GM04504 (cell line): ENCODE data around the gene KRT8.
A peak's percentile ranks its signal among the peaks of the same experiment; 100 is the strongest.
"Not testable (repeated sequence)": the region's sequence is repeated elsewhere in the genome, so short reads cannot be mapped to it uniquely, and the experiment has no call there.

ENCODE experiments used
- DNase-seq: peaks from one replicate; pipeline ENCODE4 v3.0.0-alpha.2; 2012; ENCODE audit warnings: low read depth

The KRT8 gene

GRCh38 chr12:52904509-52905300, at the start of gene KRT8:
Gene KRT8, minus strand, starts transcription at chr12:52905076. Its CDS starts 95 bp downstream, at chr12:52904981.
- DNase-seq, result not testable (repeated sequence)

GRCh38 chr12:52953181-52953841, 48.4 kb upstream of the KRT8 start:
- DNase-seq, result no peak

GRCh38 chr12:52952076-52952801, 47.4 kb upstream of the KRT8 start:
- no peak for DNase-seq

GRCh38 chr12:52951640-52952039, 46.8 kb upstream of the KRT8 start:
- DNase-seq, result no peak

- no peak for DNase-seq
These were observed 46.2 kb upstream of the KRT8 start for GRCh38 chr12:52951126-52951525.

- DNase-seq, result no peak
These were observed 45.7 kb upstream of the KRT8 start for GRCh38 chr12:52950553-52950952.

GRCh38 chr12:52949413-52950331, 44.8 kb upstream of the KRT8 start:
- DNase-seq, result peak; percentile 42

- DNase-seq, result no peak
These were observed 43.0 kb upstream of the KRT8 start for GRCh38 chr12:52947738-52948423.

- DNase-seq, result no peak
These were observed 42.1 kb upstream of the KRT8 start for GRCh38 chr12:52946797-52947547.

GRCh38 chr12:52946334-52946733, 41.5 kb upstream of the KRT8 start:
- DNase-seq, result no peak

GRCh38 chr12:52945389-52946232, 40.7 kb upstream of the KRT8 start:
- no peak for DNase-seq

- DNase-seq, result no peak
These were observed 40.0 kb upstream of the KRT8 start for GRCh38 chr12:52944683-52945388.

GRCh38 chr12:52942901-52943181, 38.0 kb upstream of the KRT8 start:
- DNase-seq, result no peak

- no peak for DNase-seq
These were observed 37.4 kb upstream of the KRT8 start for GRCh38 chr12:52942066-52942900.

GRCh38 chr12:52929538-52929937, 24.7 kb upstream of the KRT8 start:
- no peak for DNase-seq

- no peak for DNase-seq
These were observed 23.1 kb upstream of the KRT8 start for GRCh38 chr12:52927964-52928363.

GRCh38 chr12:52926596-52927234, 21.8 kb upstream of the KRT8 start:
- DNase-seq, result no peak
